HG03521 (cell line): Measurements from ENCODE around the gene MXRA8.
"Not testable (repeated sequence)": the region's sequence is repeated elsewhere in the genome, so short reads cannot be mapped to it uniquely, and the experiment has no call there.

Experiments used
- ATAC-seq: cut with Tn5 transposase; IDR thresholded peaks from one replicate; pipeline ENCODE4 v1.9.1; 2021; ENCODE audit warnings: mild to moderate bottlenecking, moderate library complexity; ENCODE audit not compliant: unreplicated experiment

Gene MXRA8

DNA sequence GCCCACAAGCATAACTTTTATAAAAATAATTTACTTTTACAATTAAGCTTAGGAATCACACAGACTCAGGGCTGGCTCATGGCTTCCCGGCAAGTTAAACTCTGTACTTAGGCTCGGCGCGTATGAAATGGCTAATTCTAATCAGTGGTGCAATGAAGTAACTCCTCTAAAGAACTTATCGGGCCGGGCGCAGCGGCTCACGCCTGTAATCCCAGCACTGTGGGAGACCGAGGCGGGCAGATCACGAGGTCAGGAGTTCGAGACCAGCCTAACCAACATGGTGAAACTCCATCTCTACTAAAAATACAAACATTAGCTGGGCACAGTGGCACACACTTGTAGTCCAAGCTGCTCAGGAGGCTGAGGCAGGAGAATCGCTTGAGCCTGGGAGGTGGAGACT, 11.7 kb upstream of the MXRA8 start:
- not testable (repeated sequence) for ATAC-seq

DNA sequence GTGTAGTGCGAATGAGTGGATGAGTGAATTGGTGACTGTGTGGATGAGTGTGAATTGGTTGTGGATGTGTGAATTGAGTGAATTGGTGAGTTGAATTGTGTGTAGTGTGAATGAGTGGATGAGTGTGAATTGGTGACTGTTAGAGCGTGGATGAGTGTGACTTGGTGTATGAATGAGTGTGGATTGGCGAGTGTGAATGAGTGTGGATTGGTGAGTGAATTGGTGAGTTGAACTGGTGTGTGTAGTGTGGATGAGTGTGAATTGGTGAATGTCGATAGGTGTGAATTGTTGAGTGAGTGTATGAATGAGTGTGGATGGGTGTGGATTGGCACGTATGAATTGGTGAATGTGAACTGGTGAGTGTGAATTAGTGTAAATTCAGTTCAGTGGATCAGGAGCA, 9.0 kb upstream of the MXRA8 start:
- no peak for ATAC-seq

DNA sequence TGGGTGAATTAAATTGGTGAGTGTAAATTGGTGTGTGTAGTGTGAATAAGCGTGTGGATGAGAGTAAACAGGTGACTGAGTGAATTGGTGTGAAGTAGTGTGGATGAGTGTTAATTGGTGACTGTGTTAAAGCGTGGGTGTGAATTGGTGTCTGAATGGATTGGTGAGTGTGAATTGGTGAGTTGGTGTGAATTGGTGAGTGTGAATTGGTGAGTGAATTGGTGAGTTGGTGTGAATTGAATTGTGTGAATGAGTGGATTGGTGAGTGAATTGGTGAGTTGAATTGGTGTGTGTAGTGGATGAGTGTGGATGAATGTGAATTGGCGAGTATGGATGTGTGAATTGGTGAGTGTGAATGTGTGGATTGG, 8.3 kb upstream of the MXRA8 start:
- ATAC-seq = no peak

DNA sequence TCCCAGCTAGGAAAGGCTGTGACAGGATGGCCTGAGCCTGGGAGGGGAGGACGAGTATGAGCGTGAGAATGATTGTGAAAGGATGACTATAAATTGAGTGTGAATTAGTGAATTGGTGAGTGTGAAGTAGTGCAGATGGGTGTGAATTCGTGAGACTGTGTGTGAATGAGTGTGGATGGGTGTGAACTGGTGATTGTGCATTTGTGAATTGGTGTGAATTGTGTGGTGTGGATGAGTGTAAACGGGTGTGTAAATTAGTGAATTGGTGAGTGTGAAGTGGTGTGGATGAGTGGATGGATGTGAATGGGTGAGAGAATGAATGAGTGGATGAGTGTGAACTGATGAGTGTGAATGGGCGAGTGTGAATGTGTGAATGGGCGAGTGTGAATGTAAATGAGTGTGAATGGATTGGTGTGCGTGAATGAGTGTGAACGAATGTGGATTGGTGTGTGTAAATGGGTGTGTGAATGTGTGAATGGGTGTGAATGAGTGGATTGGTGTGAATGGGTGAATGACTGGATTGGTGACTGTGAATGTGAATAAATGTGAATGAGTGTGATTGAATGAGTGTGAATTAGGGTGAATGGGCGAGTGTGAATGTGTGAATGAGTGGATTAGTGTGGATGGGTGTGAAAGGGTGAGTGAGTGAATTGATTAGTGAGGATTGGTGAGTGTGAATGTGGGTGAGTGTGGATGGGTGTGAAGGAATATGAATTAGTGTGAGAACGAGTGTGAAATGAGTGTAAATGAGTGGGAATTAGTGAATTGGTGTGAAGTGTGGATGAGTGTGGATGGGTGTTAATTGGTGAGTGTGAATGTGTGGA, 7.7 kb upstream of the MXRA8 start:
- no peak for ATAC-seq

DNA sequence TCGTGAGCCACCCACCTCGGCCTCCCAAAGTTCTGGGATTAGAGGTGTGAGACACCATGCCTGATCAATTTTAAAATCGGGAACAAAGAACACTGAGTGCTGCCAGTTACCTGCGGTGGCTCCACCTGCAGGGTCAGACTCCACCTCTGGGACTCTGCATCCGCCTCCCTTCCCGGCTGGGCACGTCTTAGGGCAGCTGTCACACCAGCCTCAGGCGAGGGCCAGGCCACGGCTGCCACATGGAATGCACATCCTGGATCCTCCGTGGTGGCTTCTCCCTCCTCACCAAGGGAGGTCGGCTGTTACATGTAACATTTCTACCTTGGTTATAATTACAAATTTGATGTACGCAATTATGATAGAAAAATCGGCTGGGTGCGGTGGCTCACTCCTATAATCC, 5.9 kb upstream of the MXRA8 start:
- ATAC-seq = no peak

DNA sequence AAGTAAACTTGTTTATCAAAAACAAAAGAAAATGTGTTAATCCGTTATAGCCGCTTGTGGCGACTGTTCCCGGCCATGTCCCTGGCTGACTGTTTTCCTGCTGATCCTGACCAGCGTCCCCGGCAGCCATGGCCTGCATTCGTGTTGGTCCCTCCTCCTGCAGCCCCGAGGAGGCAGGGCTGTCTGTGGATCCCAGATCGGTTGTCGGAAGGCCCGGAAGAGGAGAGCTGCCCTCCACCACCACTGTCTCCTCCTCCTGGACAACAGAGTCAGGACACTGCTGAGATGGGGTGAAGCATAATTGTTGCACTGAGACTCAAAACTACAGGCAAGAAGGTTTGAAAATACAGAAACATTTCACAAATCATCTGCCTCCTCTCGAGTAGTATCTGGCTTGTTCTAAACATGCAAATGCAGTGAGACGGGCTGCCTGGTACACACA, 3.6 kb upstream of the MXRA8 start:
- no peak for ATAC-seq

DNA sequence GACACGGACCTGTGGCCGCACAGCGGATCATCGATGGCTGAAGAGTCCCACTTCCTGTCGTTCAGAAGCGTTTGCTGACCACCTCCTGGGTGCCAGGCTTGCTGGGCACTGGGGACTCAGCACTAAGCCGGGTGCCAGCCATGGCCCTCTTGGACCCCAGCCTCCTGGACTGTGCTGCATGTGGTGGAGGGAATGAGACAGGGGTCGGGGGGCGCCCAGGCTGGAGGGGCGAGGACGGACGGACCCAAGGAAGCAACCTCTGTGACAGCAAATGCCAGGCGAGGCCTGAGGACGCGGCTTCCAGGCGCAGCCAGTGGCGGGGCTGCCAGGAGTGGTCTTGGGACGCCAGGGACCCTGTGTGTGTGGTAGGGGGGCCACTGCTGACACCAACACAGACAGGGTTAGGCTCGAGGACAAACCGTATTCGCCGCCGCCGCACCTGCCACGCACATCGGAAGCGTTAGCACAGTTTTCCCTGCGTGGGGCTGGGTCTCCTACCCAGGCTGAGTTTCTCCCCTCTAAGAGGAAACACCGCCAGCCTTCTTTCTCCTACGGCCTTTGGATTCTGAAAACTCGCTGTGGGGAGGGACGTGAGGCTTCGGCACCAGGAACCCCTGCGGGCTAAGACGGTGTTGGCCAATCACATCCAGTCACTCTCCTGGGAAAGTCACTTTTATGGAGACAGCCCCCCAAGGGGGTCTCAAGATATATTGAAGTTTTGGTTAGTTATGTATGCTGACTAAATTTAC, 3.1 kb upstream of the MXRA8 start:
- no peak for ATAC-seq

DNA sequence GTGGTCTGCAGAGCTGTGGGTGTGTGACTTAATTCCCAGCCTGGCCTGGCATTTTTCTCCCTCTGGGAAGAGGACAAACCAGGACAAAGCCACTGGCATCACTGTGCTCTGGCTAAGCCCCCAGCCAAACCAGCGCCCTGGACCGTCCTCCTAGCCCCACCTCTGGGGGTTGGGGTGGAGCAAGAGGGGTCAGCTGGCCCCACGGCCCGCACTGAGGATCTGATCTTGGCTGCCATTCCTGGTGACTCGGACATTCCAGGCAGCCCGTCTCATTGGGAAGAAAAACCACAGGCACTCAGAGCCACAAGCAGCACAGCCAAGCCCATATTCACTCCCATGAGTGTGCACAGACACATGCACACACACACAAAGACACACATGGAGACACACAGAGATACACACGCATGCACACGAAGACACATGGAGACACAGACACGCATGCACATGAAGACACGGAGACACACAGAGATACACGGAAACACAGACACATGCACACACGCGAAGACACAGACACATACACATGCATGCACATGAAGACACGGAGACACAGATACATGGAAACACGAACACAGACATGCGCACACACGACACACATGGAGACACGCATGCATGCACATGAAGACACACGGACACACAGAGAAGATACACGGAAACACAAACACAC, 2.3 kb upstream of the MXRA8 start:
- ATAC-seq = no peak

DNA sequence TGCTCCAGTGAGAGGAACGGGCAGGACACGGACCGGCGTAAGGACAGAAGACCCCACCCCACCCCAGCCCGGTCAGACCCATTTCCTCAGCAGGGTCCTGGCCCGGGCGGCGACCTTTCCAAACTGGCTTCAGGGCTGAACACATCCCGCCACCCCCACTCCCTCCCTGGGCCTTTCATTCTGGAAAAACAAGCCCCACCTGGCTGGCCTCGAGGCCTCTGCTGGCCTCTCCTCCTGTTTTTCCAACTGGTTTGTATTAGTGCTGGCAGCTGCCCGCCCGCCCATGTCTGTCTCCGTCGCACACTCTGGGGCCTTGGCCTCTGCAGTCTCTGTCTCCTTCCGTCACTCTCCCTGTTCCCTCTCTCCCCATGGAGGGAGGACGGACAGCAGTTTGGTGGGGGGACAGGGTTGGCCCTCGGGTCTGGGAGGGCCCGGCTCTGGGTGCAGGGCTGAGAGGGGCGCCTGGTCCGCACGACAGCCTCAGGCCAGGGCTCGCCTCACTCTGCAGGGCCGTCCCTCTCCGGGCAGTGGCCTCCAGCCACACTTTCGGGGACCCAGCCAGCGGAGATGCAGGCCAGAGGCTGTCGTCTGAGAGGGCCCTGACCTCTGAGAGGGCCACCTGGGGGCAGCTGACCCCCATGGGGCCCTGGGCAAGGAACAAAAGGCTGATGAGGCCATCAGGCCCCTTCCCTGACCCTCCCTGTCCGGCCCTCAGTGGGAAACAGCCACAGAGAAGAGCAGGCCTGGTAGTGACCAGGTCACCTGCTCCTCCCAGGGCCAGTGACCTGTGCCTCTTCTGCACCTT, 1.5 kb upstream of the MXRA8 start:
- no peak for ATAC-seq

DNA sequence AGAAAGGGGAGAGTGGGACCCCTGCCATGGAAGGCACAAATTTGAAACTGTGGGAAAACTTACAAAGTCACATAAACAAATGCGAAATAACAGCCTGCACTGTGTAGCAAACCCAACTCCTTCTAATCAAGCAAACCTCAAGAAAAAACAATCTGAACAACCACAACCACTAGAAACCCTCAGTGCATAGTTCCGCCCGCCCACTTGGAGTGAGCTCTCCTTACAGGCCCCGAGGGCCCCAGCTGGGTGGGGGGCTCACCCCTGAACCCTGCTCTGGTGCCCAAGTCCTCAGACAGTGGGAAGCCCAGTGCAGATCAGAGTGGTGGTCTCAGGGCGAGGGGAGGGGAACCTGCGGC, 931 bp upstream of the MXRA8 start:
- no peak for ATAC-seq

DNA sequence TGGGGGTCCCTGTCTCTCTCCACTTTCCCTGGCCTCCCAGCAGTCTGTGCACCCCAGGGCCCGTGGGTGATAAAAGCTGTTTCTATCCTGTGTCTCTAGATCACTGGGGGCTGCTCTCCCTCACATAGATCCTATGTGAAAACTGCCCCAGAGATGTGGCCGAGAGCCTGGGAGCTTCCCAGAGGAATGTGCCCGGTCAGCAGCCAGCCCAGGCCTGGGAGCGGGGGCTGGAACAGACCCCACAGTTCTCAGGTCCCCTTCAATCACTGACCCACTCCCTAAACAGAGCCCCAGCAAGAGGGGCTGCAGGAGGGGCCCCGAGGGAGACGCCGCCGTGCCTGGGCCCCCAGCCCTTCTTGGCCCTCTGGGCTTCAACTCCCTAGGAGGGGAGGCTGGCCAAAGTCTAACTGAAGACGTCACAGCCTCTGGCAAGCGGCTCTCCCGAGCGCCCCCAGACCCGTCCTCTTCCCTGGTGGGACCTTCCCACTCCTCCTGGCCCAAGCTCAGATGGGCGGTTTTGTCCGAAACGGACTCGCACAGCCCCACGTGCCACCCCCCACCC, 403 bp downstream of the MXRA8 start:
- ATAC-seq = no peak

DNA sequence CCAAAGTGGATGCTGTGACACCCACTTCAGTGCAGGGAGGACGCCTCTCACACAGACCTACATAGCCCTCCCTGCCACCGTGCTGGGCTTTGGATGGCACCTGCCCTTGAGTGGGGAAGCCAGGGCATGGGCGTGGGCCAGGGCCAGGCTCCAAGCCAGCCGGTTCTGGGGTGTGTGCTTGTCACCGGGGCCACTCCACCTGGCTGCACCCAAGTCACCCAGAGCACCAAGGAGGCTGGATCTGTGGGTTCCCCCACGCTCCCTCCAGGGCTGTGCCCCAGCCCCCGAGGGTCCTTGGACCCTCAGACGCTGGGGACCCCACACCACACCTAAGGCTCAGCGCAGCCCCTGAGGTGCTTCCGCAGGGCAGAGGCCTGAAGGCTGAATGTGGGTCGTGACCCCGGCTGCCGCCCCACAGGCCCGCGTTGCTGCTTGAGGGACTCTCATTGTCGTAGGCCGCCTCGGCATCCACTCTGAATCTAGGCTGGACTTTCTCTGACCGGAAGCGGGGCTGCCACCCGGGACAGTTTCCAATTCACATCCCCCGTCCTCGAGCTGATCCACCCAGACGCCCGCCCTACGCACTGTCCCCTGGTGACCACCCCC, 1.5 kb downstream of the MXRA8 start:
- no peak for ATAC-seq

DNA sequence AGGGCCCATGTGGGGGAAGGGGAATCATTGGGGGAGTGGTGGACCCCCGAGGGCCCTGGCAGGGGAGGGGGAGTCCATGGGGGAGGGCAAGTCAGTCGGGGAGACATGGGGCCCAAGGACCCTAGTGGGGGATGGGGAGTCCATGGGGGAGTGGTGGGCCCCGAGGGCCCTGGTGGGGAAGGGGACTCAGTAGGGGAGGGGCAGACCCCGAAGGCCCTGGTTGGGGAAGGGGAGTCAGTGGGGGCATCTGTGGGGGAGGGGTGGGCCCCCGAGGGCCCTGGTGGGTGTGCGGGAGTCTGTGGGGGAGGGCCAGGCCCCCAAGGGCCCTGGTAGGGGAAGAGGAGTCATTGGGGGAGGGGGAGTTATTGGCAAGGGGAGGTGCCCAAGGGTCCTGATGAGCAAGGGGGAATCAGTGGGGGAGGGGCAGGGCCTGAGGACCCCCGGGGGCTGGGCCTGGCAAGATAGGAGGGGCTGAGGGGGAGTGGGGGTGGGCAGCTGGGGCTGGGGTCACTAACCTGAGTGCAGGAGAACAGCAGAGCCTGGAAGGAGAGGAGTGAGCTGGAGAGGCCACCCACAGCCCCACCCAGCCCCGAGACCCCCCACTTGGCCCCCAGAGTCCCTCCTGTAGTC, 2.1 kb downstream of the MXRA8 start:
- ATAC-seq = no peak

DNA sequence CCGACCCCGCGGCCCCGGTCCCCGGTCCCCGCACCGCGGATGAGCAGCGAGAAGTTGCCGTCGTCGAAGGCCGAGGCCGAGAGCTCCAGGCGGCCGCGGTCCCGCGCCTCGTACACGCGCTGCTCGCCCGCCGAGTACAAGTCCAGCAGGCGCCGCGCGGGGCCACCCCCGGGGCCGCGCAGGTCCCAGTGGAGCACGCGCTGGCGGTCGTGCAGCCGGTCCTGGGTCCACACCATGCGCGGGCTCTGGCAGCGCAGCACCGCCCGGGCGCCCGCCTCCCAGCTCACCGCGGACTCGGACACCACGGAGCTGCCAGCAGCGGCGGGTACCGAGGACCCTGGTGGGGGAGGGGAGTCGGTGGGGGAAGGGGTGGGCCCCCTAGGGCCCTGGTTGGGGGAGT, 2.9 kb downstream of the MXRA8 start:
- no peak for ATAC-seq

DNA sequence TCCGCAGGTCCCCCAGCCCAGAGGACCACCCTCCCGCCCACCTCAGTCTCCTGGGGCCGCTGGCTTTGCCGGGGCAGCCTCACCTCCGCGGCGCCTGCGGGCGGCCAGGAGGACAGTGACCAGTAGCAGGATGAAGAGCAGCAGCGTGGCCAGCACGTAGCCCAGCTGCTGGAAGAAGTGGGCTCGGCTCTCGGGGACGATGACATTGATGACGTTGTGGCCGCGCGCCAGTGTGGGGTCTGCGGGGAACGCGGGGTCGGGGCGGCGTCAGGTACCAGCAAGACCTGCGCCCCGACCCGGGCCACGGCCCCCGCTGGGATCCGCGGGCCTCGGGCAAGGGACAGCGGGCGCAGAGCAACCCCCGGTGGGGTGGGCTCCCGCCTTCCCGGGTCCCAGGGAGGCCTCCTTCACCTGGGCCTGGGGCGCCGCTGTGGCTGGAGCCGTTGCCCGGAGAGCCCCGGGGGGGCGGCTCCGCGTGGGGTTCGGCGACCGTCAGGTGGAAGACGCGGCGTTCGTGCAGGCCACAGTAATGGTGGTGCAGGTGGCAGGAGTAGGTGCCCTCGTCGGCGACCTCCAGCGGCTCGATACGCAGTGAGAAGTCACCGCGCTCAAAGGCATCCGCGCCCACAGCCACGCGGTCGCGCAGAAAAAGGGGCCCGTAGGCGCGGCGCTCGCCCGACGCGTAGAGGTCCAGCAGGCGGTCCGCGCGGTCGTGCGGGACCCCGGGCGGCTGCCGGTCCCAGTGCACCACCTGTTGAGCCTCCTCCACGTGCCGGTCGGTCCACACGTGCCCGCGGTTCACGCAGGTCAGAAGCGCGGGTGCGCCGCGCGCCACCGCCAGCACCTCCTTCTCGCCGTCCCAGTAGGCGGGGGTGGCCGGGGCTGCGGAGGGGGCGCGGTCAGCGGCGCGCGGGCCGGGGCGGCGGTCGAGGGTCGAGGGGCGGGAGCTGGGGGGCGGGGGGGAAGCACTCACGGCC, 3.8 kb downstream of the MXRA8 start:
- no peak for ATAC-seq

DNA sequence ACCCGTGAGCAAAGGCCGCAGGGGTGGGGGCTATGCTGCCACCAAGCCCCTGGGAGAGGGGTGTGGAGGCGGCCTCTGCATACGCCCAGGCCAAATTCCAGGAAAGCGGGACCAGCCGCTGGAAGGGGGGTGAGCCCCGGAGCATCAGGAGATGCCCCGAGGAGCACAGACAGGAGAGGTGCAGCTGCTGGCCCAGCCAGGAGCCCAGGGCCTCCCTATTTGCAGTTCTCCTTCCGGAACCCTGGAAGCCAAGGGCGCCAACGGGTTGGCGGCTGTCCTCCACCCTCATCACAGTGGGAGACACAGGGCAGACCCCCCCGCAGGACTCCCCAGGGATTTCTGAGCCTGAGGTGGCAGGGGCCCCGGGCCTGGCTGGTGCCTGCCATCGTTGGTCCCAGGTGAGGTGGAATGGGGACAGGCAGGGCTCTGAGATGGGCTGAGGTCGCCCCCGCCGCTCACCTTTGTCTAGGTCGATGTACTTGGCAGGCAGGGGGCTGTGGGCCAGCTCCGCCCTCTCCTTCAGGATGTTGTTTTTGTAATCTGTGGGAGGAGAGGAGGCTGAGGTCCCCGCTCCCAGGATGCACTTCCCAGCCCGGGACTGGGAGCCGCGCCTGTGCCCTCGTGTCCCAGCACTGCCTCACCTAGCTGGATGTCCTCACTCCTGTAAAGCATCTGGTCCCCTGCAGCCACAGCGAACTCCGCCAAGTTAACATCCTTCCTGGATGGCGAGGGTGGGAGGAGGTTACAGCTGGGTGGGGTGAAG, 4.8 kb downstream of the MXRA8 start:
- no peak for ATAC-seq

DNA sequence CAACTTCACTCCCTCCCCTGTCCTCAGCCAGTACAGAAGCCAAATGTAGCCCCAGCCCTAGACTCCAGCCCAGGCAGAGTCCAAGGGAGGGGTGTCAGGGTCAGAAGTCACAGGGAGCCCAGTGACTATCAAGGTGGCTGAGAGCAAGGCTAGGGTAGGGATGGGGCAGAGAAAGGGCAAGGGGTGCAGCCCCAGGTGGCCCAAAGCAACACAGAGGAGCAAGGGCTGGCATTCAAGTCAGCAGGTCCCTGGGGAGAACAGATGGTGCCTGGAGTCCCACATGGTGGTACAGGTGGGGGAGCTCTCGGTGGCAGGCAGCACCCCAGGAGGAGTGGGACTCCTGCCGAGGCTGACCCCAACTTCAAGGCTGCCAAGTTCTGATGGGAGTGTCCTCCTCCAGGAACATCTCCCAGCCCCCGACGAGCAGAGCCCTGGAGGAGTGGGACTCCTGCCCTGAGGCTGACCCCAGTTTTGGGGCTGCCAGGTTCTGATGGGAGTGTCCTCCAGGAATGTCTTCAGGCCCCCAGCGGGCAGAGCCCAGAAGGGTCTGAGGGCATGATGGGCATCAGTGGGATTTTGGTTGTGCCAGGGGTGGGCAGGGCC, 5.5 kb downstream of the MXRA8 start:
- no peak for ATAC-seq
